HG03565 (cell line): ENCODE data around the gene LPXN.

Source experiments
- ATAC-seq: cut with Tn5 transposase; IDR thresholded peaks from one replicate; pipeline ENCODE4 v1.9.1; 2021; ENCODE audit warnings: mild to moderate bottlenecking, moderate library complexity; ENCODE audit not compliant: unreplicated experiment

Gene LPXN

GRCh38 chr11:58525037-58525614, 50.5 kb downstream of the LPXN start:
- ATAC-seq, result peak; percentile 86

GRCh38 chr11:58524232-58525036, 51.2 kb downstream of the LPXN start:
- ATAC-seq, result peak; percentile 10

- ATAC-seq, result peak; percentile 54
Measured at GRCh38 chr11:58513747-58514367, 61.8 kb downstream of the LPXN start.

DNA sequence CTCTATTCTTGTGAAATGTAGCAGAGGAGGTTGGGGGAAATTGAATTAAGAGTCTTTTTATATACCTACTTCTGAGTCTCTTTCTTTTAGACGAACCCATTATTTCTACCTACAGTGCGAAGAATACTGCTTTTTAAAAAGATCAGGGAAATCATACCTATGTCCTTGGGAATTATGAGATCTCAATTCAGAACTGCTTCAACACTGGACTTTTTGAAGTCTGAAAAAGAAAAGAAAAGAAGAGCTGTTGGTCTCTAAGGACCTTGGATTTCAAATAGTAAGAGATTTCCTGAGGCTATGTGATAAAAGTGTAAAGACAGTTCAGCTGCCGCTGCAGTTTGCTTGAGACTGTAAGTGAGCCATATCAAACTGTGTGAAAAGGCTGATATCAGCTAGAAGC, 64.0 kb downstream of the LPXN start:
- no peak for ATAC-seq

DNA sequence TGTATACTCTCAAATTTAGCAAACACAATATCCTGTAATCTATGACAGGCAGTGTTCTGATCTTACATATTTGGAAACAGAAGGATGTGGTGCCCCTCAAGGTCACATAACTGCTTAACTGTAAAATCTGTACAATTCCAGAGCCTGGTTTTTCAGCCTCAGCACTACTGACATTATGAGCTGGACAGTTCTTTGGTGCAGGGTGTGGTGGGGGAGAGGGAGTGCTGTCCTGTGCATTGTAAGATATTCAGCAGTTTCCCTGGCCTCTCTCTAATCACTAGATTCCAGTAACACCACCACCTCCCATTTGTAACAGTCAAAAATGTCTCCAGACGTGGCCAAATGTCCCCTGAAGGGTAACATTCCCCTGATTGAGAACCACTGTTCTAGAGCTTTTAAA, 65.9 kb downstream of the LPXN start:
- no peak for ATAC-seq

DNA sequence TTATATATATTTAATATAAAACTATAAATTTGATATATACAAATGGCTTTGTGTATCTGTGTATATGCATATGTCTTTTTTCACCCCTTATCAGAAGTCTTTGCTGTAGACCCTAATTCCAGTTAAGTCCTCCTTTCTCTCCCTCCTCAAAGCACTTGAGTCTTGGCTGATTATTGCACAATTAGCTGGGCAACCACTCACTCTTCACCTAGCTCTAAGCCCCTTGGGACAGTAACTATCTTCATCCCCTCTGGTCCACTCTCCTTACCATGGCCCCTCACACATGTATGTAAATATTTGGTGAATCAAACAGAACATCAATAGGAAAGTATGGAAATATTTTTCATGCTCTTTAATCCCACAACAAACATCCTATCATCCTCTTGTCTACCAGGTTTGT, 66.8 kb downstream of the LPXN start:
- ATAC-seq, result no peak

DNA sequence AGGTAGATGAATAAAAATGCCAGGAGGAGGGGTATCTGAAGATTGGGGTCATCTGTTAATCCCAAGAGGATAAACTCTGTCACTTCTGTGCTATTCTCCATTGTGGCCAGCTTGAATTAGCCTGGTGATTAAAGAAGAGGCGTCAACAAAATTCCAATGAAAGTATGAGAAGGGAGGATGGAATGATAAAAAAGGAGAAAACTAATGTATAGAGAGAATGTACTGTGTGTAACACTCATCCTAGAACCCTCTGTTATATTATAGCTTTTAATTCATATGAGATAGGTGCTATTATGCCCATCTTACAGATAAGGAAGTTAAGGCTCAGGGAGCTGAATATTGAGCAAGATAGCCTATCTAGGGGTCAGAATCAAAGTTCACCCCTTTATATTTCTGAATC, 67.7 kb downstream of the LPXN start, which contains the start of gene OR5B21:
OR5B21 (minus strand) TSS at position 101 of the 400 bp plus-strand sequence; CDS start at position 101, 0 bp downstream.
- no peak for ATAC-seq

GRCh38 chr11:58507355-58507754, 68.3 kb downstream of the LPXN start:
- no peak for ATAC-seq

GRCh38 chr11:58506935-58507334, 68.7 kb downstream of the LPXN start:
- no peak for ATAC-seq

- no peak for ATAC-seq
Measured at GRCh38 chr11:58505849-58506248, 69.8 kb downstream of the LPXN start.

GRCh38 chr11:58504232-58504631, 71.4 kb downstream of the LPXN start:
- no peak for ATAC-seq

GRCh38 chr11:58503361-58503856, 72.2 kb downstream of the LPXN start:
- peak; percentile 92 for ATAC-seq

DNA sequence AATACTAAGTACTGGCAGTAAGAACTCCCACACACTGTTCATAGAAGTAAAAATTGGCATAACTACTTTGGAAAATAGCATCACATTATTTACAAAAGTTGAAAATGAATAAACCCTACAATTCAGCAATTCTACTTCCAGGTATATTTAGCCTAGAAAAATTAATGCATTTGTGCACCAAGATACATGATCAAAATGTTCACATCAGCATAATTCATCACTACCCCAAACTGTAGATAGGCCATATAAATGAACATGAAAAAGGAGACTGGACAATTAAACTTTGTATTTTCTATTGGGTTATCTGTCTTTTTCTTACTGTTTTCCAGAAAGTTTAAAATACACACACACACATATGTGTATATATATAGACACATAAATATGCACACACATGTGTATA, 73.7 kb downstream of the LPXN start:
- ATAC-seq, result no peak

DNA sequence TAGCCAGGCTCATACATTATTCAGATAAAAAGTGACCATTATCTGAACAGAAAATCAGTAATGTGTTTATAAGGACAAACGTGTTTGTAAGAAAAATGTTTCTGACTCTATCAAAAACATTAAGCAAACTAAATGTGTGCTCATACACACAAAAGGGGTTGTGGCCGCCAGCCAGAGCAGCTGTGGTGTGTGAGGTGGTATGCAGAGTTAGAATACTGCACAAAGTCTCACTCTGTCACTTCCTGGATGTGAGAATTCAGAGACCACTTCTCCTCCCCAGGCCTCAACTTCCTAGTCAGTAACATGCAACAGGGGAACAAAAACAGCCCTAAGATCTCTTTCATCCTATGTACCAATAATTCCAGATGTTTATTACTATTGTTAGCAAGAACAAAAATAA, 77.2 kb downstream of the LPXN start:
- no peak for ATAC-seq

DNA sequence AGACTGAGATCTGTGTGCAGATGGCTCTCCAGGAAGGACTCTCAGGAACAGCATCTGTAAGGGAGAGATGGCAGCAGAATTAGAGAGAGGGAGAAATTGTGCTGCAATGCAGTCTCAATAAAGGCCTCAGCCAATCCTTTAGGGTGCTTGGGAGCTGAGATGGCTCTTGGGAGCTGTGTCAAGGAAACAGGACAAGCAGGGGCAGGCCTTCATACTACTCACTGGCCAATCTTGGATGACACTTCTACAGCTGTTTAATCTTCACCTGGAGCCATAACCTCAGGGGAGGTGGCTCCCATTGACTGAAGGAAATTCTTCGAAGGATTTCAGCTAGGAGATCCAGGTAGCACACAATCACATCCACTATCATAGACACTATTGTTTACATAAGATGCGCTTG, 77.7 kb downstream of the LPXN start:
- ATAC-seq, result no peak

- ATAC-seq, result peak; percentile 34
Measured at GRCh38 chr11:58495906-58496305, 79.8 kb downstream of the LPXN start.

DNA sequence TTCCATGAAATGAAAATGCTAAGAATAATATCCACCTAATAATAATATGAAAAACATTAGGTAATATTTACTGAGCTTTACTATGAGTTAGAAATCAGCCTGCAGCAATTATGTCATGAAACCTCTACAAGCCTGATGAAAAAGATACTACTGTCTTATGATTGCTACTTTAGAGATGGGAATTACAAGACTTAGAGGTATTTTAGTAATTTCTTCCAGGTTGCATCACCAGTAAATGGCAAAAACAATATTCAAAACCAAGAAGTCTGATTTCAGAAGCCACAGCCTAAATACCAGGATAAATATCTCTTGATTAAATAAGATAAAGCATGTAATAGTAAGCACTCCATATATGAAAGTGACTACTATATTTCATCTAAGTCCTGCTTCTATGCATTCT, 81.6 kb downstream of the LPXN start:
- ATAC-seq, result no peak

- no peak for ATAC-seq
Measured at GRCh38 chr11:58493676-58494075, 82.0 kb downstream of the LPXN start.

DNA sequence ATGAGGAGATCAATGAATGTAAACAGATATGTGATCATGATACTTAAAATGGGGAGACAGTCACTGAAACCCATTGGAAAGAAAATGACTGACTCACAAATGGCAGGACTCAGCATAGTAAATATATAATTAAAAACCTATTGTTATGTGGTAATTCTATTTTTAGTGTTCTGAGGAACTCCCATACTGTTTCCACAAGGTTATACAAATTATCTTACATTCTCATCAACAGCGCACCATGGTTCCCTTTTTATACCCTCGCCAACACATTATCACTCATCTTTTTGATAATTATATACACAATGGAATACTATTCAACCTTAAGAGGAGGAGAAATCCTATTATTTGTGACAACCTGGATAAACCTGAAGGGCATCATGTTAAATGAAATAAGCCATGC, 84.8 kb downstream of the LPXN start:
- no peak for ATAC-seq

DNA sequence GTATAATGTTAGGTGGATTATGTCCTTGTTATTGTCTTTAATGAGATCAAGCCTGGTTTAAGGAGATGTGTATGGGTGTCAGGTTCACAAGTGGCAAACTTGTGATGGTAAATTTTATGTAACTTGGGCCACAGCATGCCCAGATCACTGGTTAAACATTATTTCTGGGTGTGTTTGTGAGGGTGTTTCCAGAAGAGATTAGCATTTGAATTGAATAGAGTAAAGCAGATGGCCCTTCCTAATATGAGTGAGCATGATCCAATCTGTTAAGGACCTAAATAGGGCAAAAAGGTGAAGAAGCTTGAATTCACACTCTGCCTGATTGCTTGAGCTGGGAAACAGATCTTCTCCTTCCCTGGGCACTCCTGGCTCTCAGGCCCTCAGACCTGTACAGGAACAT, 88.5 kb downstream of the LPXN start:
- ATAC-seq, result no peak

GRCh38 chr11:58485961-58486360, 89.7 kb downstream of the LPXN start:
- ATAC-seq, result no peak
